ENCODE measurements around the gene PAEP. TPM values are rescaled to one million over a fixed set of nuclear protein-coding genes. Genes with fewer than 3 reads are reported as not detected.
A peak's percentile ranks its signal among the peaks of the same experiment; 100 is the strongest.
"Not testable (repeated sequence)": the region's sequence is repeated elsewhere in the genome, so short reads cannot be mapped to it uniquely, and the experiment has no call there.

PAEP gene
- total and polyA plus RNA-seq, 5 experiments from 2014 or later: not detected

DNA sequence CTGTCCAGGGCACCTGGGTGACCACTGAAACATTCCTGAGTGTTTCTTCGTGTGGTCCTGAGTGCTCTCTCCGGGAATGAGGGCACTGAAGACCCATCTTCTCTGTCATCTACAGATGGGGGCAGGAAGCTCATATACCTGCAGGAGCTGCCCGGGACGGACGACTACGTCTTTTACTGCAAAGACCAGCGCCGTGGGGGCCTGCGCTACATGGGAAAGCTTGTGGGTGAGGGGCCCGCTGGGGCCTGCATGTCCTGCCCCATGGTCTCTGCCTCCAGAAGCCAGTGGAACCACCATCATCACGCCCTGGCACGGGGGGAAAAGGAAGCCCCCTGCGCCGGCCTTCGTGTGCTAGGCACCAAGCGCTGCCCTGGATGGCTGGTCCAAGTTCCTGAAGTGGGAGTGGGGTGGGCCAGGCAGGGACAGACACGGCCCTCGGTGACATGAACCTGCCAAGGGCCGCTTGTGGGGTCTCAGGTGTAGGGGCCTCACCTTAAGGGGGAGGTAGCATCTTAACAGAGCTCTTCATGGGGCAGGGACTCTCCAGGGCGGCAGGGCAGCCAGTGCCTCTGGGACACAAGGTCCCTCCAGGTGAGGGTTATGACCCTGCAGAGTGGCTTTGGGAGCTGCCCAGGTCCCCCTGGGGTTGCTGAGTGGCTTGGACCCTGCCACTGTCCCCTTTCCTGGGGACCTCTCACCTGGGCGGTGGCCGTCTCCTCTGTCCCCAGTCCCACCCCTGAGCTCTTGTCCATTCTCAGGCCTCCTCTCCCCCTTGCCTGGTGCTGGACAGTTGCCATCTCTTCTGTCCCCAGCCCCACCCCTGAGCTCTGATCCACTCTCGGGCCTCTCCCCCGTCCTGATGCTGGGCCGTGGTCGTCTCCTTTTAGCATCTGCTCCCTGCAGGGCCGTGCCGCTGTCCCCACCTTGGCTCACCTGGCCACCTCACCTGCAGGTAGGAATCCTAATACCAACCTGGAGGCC, 13.5 kb upstream of the PAEP start:
- H3K9me3 Mint-ChIP-seq: no peaks in the 10 kb centered on the region
- no peaks in the 10 kb centered on the region for H3K36me3 Mint-ChIP-seq
- H3K4me1 Mint-ChIP-seq: no peaks in the 10 kb centered on the region
- no peak overlapping the region for H3K27ac Mint-ChIP-seq
- ATAC-seq (no peak), DNase-seq (no peak)
- POLR2A ChIA-PET: no interaction called here
- no peak overlapping the region for H3K4me3 Mint-ChIP-seq
- peaks cover 4 to 20% (median 10%) of the 10 kb centered on the region in 5 donors for H3K27me3 Mint-ChIP-seq

- H3K9me3 Mint-ChIP-seq, H3K4me3 Mint-ChIP-seq, POLR2A ChIA-PET, ATAC-seq, DNase-seq, H3K36me3 Mint-ChIP-seq, H3K4me1 Mint-ChIP-seq: not testable (repeated sequence)
- peaks cover 4 to 12% (median 9%) of the 10 kb centered on the region in 5 donors for H3K27me3 Mint-ChIP-seq
- peak overlapping the region in 1 of 10 donors; percentile 0 for H3K27ac Mint-ChIP-seq
Observed at GRCh38 chr9:135549478-135550343, 11.8 kb upstream of the PAEP start.

GRCh38 chr9:135550344-135550918, 11.1 kb upstream of the PAEP start:
- H3K27ac Mint-ChIP-seq: no peak overlapping the region
- DNase-seq (no peak), ATAC-seq (no peak)
- H3K9me3 Mint-ChIP-seq: peaks cover 0 to 10% (median 2%) of the 10 kb centered on the region in 9 donors
- H3K4me3 Mint-ChIP-seq: no peak overlapping the region
- H3K27me3 Mint-ChIP-seq: peaks cover 0 to 7% (median 4%) of the 10 kb centered on the region in 5 donors
- H3K4me1 Mint-ChIP-seq: peaks cover 0 to 3% (median 0%) of the 10 kb centered on the region in 4 donors
- no peaks in the 10 kb centered on the region for H3K36me3 Mint-ChIP-seq
- POLR2A ChIA-PET: no interaction called here

DNA sequence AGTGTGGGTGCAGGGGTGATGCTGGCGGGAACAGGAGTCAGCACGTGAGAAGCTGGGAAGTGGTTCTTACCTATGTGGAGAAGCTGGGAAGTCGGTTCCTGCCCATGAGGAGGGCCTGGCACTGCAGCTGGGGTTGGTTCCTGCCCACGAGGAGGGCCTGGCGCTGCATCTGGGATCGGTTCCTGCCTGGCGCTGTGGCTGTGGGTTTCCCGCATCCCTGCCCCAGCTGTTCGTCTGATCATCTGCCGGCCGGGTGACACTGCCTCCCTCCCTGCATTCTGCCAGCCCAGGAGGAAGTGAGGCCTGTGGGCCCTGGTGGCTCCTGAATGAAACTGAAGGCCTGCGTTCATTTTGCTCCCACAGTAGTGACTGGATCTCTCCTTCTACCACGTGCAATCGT, 10.5 kb upstream of the PAEP start:
- no peak overlapping the region for H3K27ac Mint-ChIP-seq
- H3K4me1 Mint-ChIP-seq: peaks cover 0 to 3% (median 0%) of the 10 kb centered on the region in 4 donors
- DNase-seq: no peak
- POLR2A ChIA-PET: no interaction called here
- H3K36me3 Mint-ChIP-seq: no peaks in the 10 kb centered on the region
- ATAC-seq: no peak
- no peak overlapping the region for H3K4me3 Mint-ChIP-seq
- H3K9me3 Mint-ChIP-seq: peaks cover 0 to 13% (median 2%) of the 10 kb centered on the region in 9 donors
- peaks cover 0 to 7% (median 4%) of the 10 kb centered on the region in 5 donors for H3K27me3 Mint-ChIP-seq

DNA sequence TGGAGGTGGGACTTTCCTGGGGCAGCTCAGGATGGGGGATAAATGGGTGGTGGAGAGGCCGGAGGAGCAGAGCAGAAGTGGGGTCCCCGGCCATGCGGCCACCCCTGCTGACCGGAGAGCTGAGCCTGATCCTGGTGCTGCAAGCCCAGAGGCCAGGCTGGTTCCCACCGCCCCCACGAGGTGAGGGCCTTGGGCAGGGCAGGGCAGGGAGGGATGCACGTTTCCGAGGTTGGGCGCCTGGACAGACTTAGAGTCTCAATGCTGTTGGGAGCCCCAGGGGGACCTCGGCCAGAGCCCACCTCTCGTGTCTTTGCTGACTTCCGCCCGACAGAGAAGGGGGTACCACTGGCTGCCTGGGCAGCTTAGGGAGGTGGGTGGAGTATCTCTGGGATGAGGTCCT, 10.1 kb upstream of the PAEP start:
- H3K4me1 Mint-ChIP-seq: peaks cover 0 to 3% (median 0%) of the 10 kb centered on the region in 4 donors
- no peaks in the 10 kb centered on the region for H3K36me3 Mint-ChIP-seq
- DNase-seq (no peak), ATAC-seq (no peak)
- peaks cover 0 to 7% (median 4%) of the 10 kb centered on the region in 5 donors for H3K27me3 Mint-ChIP-seq
- no peak overlapping the region for H3K4me3 Mint-ChIP-seq
- H3K9me3 Mint-ChIP-seq: peaks cover 0 to 13% (median 2%) of the 10 kb centered on the region in 9 donors
- POLR2A ChIA-PET: no interaction called here
- H3K27ac Mint-ChIP-seq: no peak overlapping the region

DNA sequence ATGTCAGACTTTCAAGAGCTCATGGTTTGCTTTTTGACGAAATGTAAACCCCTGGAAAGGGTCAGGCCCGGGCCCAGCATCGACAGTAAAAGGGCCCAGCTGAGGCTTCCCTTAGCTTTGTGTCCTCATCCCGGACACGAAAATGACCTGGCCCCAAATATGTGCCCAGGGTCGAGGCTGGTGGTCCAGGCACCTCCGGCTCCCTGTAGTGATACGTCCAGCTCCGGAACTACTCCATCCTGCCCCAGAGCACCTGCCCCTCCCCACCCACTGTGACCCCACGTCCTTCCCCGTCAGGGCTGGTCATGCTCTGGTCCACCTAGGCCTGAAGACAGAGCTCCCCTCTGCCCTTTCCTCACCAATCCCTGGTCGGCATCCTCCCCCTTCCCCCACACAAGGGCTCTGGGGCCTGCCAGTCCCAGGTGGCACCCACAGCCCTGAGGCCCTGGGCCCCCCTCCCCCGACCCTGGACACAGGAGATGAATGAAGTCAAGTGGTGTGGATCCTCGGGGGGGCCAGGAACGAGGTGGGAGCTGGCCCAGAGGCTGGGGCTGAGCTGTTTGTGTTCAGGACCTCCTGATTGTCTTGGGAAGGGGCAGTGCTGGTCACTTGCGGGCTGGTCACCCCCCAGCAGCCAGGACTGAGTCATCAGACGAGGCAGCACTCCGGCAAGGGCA, 9.4 kb upstream of the PAEP start:
- ATAC-seq (no peak), DNase-seq (no peak)
- Mint-ChIP-seq H3K27me3 (peaks cover 0 to 7% (median 4%) of the 10 kb centered on the region in 5 donors), H3K4me1 (peaks cover 0 to 3% (median 0%) of the 10 kb centered on the region in 4 donors), H3K36me3 (no peaks in the 10 kb centered on the region), H3K27ac (no peak overlapping the region), H3K4me3 (no peak overlapping the region), H3K9me3 (peaks cover 0 to 13% (median 2%) of the 10 kb centered on the region in 9 donors)
- POLR2A ChIA-PET: no interaction called here

DNA sequence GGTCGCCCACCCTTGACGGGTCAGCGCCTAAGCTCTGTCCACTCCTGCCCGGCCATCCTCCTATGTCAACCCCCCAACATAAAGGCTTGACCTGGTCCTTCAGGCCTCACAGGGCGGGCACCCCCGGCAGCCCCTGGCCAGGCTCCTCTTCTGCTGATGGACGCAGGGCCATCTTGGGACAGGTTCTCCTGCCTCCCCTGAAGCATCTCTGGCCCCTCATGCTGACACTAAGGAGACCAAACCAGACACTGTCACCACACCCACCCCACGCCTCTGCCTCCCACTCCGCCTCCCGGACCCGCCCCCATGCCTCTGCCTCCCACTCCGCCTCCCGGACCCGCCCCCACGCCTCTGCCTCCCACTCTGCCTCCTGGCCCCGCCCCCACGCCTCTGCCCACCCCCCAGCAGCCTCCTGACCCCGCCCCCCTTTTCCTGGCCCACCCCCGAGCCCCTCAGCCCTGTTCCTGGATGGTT, 8.8 kb upstream of the PAEP start:
- Mint-ChIP-seq H3K27me3 (peaks cover 0 to 7% (median 4%) of the 10 kb centered on the region in 5 donors), H3K4me3 (no peak overlapping the region), H3K9me3 (peaks cover 0 to 13% (median 2%) of the 10 kb centered on the region in 9 donors), H3K27ac (no peak overlapping the region), H3K36me3 (no peaks in the 10 kb centered on the region), H3K4me1 (peaks cover 0 to 3% (median 0%) of the 10 kb centered on the region in 4 donors)
- POLR2A ChIA-PET: no interaction called here
- no peak for DNase-seq
- no peak for ATAC-seq

DNA sequence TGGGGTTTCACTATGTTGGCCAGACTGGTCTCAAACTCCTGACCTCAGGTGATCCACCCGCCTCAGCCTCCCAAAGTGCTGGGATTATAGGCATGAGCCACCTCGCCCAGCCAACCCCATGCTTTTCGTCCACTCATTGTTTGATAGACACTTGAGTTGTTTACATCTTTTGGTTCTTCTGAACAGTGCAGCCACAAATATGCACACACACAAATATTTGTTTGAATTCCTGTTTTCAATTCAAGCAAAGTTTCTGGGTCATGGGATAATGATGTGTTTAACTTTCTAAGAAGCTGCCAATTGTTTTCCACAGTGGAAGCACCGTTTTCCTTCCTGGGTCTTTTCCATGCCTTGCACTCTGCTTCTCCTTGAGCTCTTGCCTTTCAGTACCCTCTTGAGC, 6.8 kb upstream of the PAEP start:
- no peak for DNase-seq
- H3K4me3 Mint-ChIP-seq: no peak overlapping the region
- ATAC-seq: no peak
- POLR2A ChIA-PET: no interaction called here
- no peaks in the 10 kb centered on the region for H3K36me3 Mint-ChIP-seq
- peaks cover 0 to 3% (median 0%) of the 10 kb centered on the region in 4 donors for H3K4me1 Mint-ChIP-seq
- H3K27ac Mint-ChIP-seq: no peak overlapping the region
- peaks cover 0 to 13% (median 2%) of the 10 kb centered on the region in 9 donors for H3K9me3 Mint-ChIP-seq
- H3K27me3 Mint-ChIP-seq: peaks cover 2 to 15% (median 6%) of the 10 kb centered on the region in 5 donors

DNA sequence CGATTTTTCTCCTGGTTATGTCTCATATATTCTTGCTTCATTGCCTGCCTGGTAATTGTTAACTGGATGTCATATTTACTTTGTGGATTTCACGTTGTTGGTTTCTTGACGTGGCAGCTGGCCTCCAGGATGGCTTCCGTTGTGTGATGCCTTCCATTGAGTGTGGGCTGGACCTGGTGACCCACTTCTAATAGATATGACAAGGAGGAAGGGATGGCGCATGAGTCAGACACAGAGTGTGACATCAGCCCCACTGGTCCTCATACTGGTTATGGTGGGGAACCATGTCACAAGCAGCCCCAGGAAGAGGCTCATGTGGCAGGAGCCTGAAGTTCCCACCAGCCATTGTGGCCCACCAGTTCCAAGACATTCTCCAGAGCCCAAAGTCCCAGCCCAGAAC, 6.4 kb upstream of the PAEP start:
- Mint-ChIP-seq H3K27me3 (peaks cover 2 to 20% (median 8%) of the 10 kb centered on the region in 5 donors), H3K36me3 (no peaks in the 10 kb centered on the region), H3K27ac (no peak overlapping the region), H3K4me1 (peaks cover 0 to 3% (median 0%) of the 10 kb centered on the region in 4 donors), H3K4me3 (no peak overlapping the region), H3K9me3 (peaks cover 0 to 13% (median 2%) of the 10 kb centered on the region in 9 donors)
- POLR2A ChIA-PET: no interaction called here
- no peak for DNase-seq
- no peak for ATAC-seq

DNA sequence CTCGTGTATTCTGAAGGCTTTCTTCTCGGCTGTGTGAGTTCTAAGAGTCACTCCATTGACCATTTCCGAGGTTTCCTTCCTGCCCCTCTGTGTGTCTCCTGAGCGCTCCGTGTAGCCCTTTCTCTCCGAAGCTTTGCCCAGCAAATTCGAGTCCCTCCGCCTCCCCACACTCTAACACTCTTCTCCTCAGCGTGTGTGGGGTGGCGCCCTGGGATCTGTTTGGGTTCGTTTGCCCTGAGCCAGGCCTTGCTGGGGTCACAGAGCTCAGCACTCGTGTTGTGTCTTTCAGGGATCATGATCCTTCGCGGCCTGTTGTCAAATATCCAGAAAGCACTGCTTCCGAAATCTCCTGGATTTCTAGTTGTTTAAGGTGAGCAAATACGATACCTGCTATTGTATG, 5.6 kb upstream of the PAEP start:
- no peak overlapping the region for H3K4me3 Mint-ChIP-seq
- H3K36me3 Mint-ChIP-seq: no peaks in the 10 kb centered on the region
- POLR2A ChIA-PET: no interaction called here
- H3K27me3 Mint-ChIP-seq: peaks cover 3 to 20% (median 10%) of the 10 kb centered on the region in 5 donors
- peaks cover 0 to 3% (median 0%) of the 10 kb centered on the region in 4 donors for H3K4me1 Mint-ChIP-seq
- DNase-seq (no peak), ATAC-seq (no peak)
- H3K9me3 Mint-ChIP-seq: peaks cover 0 to 13% (median 2%) of the 10 kb centered on the region in 9 donors
- no peak overlapping the region for H3K27ac Mint-ChIP-seq

DNA sequence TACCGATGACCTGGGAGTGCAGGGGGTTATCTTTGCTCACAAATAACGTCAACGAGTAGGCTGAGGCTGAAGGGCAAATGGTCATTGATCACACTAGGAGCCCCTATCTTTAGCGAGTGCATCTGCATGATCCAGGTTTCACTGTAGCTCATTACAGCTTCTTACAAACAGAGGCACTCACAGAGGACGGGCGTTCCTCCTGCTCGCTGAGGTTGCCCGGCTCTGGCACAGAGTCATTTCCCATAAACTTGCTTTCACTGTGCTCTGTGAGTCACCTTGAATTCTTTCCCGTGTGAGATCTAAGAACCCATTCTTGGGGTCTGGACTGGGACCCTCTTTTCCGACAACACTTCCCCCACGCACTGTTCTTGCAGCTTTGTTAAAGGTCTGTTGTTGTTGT, 1.9 kb upstream of the PAEP start:
- POLR2A ChIA-PET: no interaction called here
- ATAC-seq (no peak), DNase-seq (no peak)
- Mint-ChIP-seq H3K9me3 (peaks cover 0 to 12% (median 2%) of the 10 kb centered on the region in 9 donors), H3K4me1 (peaks cover 0 to 3% (median 0%) of the 10 kb centered on the region in 4 donors), H3K27ac (no peak overlapping the region), H3K27me3 (peaks cover 3 to 42% (median 10%) of the 10 kb centered on the region in 5 donors), H3K36me3 (no peaks in the 10 kb centered on the region), H3K4me3 (no peak overlapping the region)

DNA sequence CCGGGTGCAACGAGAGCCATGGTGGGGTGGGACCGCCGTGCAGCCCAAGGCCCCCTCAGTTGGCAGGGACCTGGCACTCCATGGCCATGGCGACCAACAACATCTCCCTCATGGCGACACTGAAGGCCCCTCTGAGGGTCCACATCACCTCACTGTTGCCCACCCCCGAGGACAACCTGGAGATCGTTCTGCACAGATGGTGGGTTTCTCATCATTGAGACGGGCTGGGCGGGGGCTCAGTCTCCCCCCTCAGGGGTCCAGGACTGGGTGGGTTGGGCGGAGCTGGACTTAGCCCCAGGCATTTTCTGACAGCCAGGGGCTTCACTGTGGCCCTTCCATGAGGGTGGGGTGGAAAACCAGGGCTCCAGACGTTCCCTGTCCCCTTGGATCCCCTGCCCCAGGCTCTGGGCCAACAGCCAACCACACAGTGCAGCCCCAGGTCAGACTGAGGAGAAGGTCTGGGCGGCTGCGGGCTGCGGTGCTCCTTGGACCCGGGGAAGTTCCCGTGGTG, 734 bp downstream of the PAEP start:
- POLR2A ChIA-PET: no interaction called here
- DNase-seq: no peak
- ATAC-seq: no peak
- H3K27me3 Mint-ChIP-seq: peaks cover 8 to 62% (median 24%) of the 10 kb centered on the region in 5 donors
- no peak overlapping the region for H3K27ac Mint-ChIP-seq
- H3K36me3 Mint-ChIP-seq: no peaks in the 10 kb centered on the region
- H3K4me1 Mint-ChIP-seq: no peaks in the 10 kb centered on the region
- H3K4me3 Mint-ChIP-seq: no peak overlapping the region
- peaks cover 0 to 2% (median 0%) of the 10 kb centered on the region in 9 donors for H3K9me3 Mint-ChIP-seq
